ENCODE results near the gene LCLAT1. TPM values are rescaled to one million over a fixed set of nuclear protein-coding genes. Genes with fewer than 3 reads are reported as not detected.
A peak's percentile ranks its signal among the peaks of the same experiment; 100 is the strongest.

Gene LCLAT1
- total and polyA plus RNA-seq, 4 donors: 2.4 to 14.6 (median 10.7) TPM

DNA sequence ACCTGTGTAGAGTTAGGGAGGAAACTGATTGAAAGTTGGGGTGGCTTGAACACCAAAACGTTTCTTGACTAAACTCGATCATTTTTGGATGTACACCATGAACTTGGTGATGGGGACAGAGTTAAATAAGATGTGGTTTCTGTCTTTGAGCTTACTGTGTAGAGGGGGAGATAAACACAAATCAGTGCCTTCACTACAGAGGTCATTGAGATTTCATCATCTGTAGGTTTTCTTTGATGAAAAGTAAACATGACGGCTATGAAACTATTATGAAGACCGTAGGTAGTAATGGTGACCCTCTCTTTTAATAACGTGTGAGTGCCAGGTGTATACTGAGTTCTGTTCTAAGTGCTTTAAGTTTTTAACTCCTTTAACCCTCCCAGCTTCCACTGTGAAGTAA is 6.5 kb downstream of the LCLAT1 start:
- Histone ChIP-seq H3K9ac (ENCODE audit: low read depth in 1 of 2, low read length in 2 of 2) (no peak overlapping the region), H3K27ac (ENCODE audit: low read depth in 1 of 2, low read length in 2 of 2) (no peak overlapping the region), H3K36me3 (ENCODE audit: control insufficient read depth in 4 of 4, insufficient read depth in 3 of 4, low read depth in 1 of 4, low read length in 3 of 4) (no peaks in the 10 kb centered on the region), H3K4me3 (ENCODE audit: low read depth in 1 of 3, low read length in 3 of 3) (no peak overlapping the region), H3K9me3 (ENCODE audit: control insufficient read depth in 4 of 4, low read length in 3 of 4) (no peaks in the 10 kb centered on the region), H3K4me1 (ENCODE audit: control insufficient read depth in 4 of 4, insufficient read depth in 4 of 4, low read length in 3 of 4) (peaks cover 2 to 12% (median 6%) of the 10 kb centered on the region in 4 donors), H3K27me3 (ENCODE audit: control insufficient read depth in 4 of 4, insufficient read depth in 4 of 4, low read length in 3 of 4) (no peaks in the 10 kb centered on the region)
- DNase-seq (ENCODE audit: low spot score): no peak
- 41% methylated on average over 5 of the region's 5 CpGs for WGBS
- TF ChIP-seq HNF4G (IDR thresholded peaks at IDR 0.05) (no peak), TAF1 (conservative IDR thresholded peaks at IDR 0.05) (no peak), YY1 (IDR thresholded peaks at IDR 0.05) (no peak), GABPA (IDR thresholded peaks at IDR 0.05 in 1 of 2, conservative IDR thresholded peaks at IDR 0.05 in 1 of 2) (no peak), FOXA2 (IDR thresholded peaks at IDR 0.05) (peak; percentile 19), EGR1 (IDR thresholded peaks at IDR 0.05; ENCODE audit: low read depth in 2 of 2) (no peak)

DNA sequence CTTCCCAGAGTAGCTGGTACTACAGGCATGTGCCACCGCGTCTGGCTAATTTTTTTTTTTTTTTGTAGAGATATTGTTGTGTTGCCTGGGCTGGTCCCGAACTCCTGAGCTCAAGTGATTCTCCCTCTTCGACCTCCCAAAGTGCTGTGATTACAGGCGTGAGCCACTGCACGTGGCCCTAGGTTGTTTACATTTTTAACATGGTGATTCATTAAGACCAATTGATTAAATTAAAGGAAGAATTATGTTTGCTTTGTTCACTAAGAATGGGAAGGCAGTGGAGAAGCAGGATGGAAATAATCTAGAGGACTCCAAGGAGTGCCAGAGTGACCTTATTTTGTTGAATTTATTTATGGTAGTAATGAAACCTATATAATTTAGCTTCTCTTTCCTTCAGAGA is 7.5 kb downstream of the LCLAT1 start:
- WGBS: 84% methylated on average over 6 of the region's 6 CpGs
- DNase-seq (ENCODE audit: low spot score): no peak
- Histone ChIP-seq H3K9me3 (ENCODE audit: control insufficient read depth in 4 of 4, low read length in 3 of 4) (no peaks in the 10 kb centered on the region), H3K4me1 (ENCODE audit: control insufficient read depth in 4 of 4, insufficient read depth in 4 of 4, low read length in 3 of 4) (peaks cover 2 to 14% (median 6%) of the 10 kb centered on the region in 4 donors), H3K4me3 (ENCODE audit: low read depth in 1 of 3, low read length in 3 of 3) (no peak overlapping the region), H3K36me3 (ENCODE audit: control insufficient read depth in 4 of 4, insufficient read depth in 3 of 4, low read depth in 1 of 4, low read length in 3 of 4) (no peaks in the 10 kb centered on the region), H3K27ac (ENCODE audit: low read depth in 1 of 2, low read length in 2 of 2) (no peak overlapping the region), H3K27me3 (ENCODE audit: control insufficient read depth in 4 of 4, insufficient read depth in 4 of 4, low read length in 3 of 4) (no peaks in the 10 kb centered on the region), H3K9ac (ENCODE audit: low read depth in 1 of 2, low read length in 2 of 2) (no peak overlapping the region)
- TF ChIP-seq FOXA2 (IDR thresholded peaks at IDR 0.05) (no peak), HNF4A (conservative IDR thresholded peaks at IDR 0.05) (no peak), REST (IDR thresholded peaks at IDR 0.05) (no peak), RXRA (IDR thresholded peaks at IDR 0.05) (no peak), FOXA1 (IDR thresholded peaks at IDR 0.05) (no peak), ZBTB33 (IDR thresholded peaks at IDR 0.05) (no peak), HNF4G (IDR thresholded peaks at IDR 0.05) (no peak), CTCF (IDR thresholded peaks at IDR 0.05; ENCODE audit: low read depth, low read length, missing input control) (no peak), NR2F2 (IDR thresholded peaks at IDR 0.05) (no peak), JUND (IDR thresholded peaks at IDR 0.05) (no peak)
- TF ChIP-seq, protein P1, sequence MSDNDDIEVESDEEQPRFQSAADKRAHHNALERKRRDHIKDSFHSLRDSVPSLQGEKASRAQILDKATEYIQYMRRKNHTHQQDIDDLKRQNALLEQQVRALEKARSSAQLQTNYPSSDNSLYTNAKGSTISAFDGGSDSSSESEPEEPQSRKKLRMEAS (IDR thresholded peaks at IDR 0.05): no peak
